Measurements from ENCODE around the gene IFT122.
"Not testable (repeated sequence)": the region's sequence is repeated elsewhere in the genome, so short reads cannot be mapped to it uniquely, and the experiment has no call there.

Gene IFT122

DNA sequence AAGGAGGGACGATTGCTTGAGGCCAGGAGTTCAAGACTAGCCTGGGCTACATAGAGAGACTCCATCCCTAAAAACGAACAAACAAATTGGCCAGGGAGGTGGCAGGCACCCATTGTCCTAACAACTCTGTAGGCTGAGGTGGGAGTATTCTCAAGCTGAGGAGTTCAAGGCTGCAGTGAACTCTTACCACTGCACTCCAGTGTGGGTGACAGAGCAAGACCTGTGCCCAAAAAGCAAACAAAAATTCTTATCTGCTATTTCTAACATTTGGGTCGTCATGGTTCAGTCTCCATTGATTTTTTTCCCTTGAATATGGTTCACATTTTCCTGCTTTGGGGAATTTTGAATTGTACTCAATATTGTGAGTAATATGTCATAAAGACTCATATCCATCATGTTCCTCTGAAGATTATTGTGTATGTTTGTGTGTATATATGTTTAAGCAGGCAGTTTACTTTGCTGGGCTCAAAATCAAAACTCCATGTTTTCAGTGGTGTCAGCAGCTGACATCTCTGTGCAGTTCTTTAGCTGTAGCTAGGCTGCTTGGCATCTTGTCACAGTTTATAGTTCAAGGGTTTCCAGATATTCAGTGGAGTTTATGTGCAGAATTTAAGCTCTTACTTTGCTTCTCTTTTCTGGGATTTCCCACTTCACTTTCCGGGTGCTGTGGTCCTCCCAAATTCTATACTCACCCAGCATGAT, 33.2 kb downstream of the IFT122 start:
- DNase-seq (ENCODE audit: low spot score), result no peak

DNA sequence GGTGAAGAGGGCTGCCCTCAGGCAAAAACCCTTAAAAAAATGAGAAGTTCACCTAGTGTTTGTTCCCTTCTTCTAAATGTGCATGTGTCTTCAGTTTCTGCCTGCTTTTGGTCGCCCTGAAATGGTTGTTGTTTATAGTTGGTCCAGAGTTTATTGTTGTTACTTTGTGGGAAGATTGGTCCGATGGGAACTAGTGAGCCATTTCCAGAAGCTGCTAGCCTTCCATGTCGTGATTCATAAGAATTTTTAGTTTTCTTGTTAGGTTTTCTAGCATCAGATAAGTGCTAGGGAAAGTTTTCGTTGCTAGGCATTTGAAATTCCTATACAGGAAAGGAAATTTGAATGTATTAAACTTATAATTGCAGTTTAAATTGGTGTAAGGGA, 33.7 kb downstream of the IFT122 start:
- no peak for DNase-seq (ENCODE audit: low spot score)

DNA sequence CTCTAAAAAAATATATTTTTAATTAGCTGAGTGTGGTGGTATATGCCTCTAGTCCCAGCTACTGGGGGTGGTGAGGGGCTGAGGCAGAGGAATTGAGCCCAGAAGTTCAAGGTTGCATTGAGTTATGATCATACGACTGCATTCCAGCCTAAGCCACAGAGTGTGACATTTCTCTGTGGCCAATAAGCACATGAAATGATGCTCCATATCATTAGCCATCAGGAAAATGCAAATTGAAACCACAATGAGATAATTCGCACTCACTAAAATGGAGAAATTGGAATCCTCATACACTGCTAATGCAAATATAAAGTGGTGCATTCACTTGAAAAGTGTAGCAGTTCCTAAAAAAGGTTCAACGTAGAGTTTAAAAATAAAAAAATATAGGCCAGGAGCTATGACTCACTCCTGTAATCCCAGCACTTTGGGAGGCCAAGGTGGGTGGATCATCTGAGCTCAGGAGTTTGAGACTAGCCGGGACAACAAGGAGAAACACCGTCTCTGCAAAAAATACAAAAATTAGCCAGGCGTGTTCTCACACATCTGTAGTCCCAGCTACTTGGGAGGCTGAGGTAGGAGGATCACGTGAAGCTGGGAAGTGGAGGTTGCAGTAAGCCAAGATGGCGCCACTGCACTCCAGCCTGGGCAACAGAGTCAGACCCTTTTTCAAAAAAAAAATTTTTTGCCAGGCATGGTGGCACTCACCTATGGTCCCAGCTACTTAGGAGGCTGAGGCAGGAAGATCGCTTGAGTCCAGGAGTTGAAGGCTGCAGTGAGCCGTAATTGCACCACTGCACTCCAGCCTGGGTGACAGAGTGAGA, 35.2 kb downstream of the IFT122 start:
- DNase-seq (ENCODE audit: low spot score), result no peak

DNA sequence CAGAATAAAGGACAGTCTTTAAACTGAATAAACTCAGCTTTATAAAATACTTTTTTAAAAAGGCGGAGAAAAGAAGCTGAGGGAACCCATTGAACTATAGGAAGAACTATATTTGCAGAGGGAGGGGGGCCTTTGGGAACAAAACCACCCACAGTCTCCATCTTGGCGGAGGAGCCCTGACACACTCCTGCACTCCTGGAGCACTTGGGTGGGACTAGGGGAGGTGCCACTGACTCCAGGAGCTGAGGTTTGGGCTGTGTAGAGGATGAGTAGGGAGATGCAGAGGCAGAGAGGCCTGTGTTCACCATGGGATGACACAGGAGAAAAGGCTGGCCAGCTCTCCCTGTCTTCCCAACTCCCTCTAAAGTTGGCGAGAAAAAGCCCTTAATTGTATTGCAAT, 35.8 kb downstream of the IFT122 start:
- DNase-seq (ENCODE audit: low spot score), result no peak

DNA sequence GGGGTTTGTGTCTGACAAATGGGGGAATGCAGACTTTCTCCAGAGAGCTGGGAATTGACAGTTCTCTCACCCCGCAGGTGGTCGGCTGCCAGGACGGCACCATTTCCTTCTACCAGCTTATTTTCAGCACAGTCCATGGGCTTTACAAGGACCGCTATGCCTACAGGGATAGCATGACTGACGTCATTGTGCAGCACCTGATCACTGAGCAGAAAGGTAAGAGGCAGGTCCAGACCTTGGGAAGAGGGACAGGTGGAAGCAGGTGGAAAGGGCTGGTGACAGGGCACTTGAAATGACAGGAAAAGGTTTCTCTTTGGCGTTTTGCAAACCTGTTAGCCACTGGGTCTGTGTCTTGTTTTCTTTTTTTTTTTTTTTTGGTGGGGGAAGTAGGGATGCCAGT, 36.6 kb downstream of the IFT122 start:
- no peak for DNase-seq (ENCODE audit: low spot score)

DNA sequence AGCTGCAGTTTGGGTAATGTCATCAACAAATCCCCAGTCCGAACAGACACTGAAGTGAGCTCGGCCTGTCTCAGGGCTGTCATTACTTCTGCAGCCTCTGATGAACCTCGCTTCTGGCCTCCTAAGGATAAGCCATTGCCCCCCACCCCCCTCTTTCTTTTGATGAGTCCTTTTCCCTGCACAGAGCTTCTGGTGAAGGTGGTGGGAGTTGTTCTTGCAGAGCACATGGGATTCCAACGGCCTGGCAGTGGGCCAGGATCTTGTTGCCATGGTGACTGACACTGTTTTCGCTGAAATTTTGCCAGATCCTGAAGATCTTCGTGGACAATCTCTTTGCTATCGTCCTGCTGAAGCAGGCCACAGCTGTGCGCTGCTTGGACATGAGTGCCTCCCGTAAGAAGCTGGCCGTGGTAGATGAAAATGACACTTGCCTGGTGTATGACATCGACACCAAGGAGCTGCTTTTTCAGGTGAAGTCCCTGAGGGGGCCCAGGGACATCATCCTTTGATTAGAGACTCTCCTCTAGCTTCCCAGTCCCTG, 41.3 kb downstream of the IFT122 start:
- not testable (repeated sequence) for DNase-seq (ENCODE audit: low spot score)

DNA sequence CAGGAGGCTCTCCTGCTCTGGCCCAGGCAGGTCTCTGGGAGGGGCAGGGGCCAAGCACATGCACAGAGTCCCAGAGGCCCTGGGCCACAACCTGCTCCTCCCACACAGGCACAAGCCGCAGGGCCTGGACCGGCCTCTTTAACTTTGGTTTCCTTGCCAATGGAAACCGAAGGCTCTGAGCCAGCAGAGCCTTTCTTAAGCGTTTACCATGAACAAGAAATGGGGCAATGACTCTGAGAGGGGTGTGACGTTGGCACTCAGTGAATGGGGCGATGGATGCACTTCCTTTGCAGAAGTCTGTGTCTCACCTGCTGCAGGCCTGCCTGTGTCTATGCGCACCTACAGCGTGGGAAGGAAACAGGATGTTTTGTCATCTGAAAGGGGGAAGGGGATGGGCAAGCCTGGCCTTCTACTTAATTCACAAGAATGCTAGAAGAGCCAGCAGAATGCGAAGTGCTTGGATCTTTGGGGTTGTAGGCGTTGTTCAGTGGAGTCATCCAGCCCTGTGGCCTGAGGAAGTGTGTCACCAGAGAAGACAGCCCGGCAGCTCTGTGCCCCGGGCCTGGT, 41.8 kb downstream of the IFT122 start:
- peak; percentile 48 for DNase-seq (ENCODE audit: low spot score)

DNA sequence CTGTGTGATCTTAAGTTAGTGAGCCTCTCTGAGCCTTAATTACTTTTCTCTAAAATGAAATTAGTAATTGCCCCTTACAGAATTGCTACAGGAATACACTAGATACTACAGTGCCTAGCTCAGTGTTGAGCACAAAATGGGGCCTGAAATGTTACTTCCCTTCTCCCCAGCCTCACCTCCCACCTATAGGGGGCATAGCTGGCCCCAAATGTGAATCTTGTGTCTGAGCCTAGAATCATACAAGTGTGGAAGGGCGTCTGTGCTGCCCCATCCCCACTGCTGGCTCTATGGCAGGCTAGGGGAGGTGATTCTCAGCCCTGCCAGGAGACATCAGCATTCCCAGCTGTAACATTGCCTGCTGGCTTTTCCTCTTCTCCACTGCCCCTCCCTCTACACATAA, 42.7 kb downstream of the IFT122 start:
- no peak for DNase-seq (ENCODE audit: low spot score)

DNA sequence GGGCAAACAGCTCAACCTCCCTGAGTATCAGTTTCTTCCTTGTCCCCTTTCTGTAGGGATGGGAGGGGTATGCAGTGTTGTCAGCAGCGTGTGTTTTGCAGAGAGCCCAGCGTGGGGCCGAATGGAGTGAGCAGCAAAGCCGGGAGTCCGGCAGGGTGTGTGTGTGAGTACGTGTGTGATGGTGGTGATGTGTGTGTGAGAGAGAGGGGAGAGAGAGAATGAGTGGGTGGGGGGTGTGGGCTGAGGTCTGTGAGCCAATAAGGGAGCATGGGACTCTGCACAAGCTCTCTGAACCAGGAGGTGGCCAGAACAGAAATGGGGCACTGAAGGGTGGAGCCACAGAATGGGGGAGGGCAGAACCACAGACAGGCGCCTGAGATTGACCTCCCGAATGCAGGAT, 43.8 kb downstream of the IFT122 start:
- DNase-seq (ENCODE audit: low spot score), result no peak

DNA sequence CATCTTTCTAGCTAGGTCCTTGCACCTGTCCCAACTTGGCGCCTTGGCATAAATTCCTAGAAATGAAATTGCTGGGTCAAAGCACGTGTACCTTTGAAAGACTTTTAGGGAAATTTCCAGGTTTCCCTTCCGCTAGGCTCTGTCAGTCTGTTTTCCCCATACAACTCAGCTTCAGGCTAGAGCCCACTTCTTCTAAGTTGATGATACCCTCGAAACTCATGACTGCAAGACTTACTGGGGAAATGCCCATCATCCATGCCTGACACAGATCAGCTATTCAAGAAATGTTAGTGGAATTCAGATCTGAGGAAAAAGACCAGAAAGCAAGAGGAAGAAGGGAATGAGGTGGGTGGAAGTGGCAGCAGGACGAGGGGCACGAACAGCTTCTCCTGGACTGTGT, 45.1 kb downstream of the IFT122 start:
- DNase-seq (ENCODE audit: low spot score), result not testable (repeated sequence)

DNA sequence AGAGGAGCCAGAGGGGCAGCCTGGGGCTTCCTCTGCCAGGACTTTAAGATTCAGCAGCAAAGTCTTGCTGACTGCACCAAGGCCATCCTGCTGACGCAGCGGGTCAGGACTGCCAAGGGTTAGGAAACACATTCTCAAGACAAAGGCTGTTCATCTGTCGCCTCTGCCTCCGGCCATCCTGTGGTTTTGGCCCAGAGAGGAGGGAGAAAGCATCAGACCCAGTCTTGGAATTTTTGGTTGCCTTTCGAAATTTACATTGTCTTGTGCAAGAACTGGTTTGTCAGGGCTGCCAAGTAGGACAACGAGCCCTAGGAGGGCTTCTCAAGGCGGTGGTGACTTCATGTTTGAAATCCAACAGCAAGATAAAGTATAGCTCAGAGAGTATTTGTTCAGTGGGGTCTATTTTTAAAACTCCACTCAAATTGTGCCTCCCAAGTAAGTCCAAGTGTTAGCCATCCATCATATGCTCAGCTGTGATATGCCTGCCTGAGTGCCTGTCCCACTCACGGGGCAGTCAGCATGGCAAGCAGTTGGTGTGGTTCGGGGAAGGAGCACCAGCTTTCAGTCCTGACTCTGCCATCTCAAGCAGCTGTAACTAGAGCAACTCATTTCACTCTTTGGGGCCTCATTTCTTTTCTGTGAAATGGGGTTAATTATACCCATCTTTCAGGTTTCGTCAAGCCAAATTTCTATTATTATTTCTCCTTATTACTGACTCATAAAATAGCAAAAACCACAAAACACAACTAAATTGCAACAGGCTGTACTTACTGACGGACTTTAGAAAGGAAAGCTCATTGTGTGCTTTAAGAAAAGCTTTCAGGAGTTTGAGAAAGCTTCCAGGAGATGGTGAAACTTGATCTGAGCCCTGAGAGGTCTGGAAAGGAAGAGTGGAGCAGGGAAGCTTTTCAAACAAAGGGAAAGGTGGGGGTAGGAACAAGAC, 46.0 kb downstream of the IFT122 start:
- peak; percentile 83 for DNase-seq (ENCODE audit: low spot score)

DNA sequence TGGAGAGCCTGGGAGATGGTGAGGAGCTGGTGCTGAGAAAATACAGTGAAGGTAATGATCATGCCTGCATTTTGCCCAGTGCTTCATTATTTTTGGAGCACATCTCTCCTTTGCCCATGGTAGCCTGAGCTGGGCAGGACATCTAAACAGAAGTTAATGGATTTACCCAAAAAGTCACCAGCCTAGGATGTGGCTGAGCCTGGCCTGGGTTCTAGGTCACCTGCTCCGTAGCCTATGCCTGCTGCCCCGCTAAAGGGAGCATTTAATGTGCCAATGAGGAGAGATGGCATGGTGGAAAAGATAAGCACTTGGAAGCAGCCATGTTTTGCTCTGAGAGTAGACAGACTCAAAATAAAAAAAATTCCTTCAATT, 46.6 kb downstream of the IFT122 start:
- DNase-seq (ENCODE audit: low spot score), result no peak

DNA sequence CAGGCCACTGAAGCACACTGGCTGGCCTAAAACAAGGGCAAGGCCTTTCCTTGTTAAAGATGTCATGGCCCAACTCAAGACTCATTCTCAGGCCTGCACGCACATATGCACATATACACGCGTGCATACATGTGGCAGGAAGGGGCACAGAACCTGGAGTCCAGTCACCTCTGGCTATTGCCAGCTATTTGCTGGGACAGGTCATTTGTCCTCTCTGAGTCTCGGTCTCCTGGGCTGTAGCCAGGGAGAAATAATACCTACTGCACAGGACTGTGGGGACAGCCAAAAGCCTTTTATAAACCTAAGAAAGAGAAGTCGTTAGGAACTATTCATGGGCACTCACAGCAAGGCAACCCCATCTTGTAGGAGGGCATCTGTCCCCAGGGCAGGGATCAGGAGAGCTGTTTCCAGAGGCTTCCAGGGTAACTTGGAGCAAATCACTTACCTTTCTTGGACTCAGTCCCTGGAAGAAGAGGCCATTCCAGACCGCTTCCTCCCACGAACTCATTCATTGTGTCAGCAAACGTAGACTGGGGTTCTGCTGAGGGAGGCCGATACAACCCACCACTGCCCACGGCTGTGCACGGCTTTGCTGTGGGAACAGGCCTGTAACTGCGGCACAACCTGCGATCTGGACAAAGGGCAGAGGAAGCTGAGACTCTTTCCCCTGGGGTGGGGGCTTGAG, 47.3 kb downstream of the IFT122 start:
- no peak for DNase-seq (ENCODE audit: low spot score)

DNA sequence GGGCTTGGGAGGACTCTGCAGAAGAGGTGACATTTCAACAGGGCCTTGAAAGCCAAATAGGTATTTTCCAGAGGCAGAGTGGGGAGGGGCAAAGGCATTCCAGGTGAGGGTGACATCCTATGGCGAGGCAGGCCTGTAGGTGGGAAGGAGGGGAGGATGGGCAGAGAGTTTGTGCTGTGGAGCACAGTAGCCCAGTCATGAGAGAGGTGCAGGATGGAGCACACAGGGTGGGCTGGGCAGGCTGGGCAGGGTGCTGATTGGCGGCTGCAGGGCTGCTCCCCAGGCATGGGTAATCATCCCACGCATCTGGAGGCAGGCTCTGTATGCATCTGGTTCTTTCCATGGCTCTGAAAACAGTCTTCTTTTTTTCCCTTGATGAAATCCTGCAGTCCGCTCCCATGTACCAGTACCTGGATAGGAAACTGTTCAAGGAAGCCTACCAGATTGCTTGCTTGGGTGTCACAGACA, 47.9 kb downstream of the IFT122 start:
- DNase-seq (ENCODE audit: low spot score), result not testable (repeated sequence)

DNA sequence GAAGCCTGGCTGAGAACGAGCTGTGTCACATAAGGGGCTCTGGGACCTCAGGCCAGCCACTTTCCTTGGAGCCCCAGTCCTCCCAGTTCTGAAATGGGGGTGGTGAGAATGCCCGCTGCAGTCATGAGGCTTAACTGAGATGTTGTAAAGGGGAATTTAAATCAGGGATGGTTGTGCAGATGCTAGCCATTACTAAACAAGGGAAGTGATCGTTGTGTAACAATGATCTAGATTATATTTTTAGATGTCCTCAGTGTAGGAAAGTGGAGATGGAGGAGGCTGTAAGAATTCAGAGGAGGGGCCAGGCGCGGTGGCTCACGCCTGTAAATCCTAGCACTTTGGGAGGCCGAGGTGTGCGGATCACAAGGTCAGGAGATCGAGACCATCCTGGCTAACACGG, 49.2 kb downstream of the IFT122 start:
- DNase-seq (ENCODE audit: low spot score), result not testable (repeated sequence)

DNA sequence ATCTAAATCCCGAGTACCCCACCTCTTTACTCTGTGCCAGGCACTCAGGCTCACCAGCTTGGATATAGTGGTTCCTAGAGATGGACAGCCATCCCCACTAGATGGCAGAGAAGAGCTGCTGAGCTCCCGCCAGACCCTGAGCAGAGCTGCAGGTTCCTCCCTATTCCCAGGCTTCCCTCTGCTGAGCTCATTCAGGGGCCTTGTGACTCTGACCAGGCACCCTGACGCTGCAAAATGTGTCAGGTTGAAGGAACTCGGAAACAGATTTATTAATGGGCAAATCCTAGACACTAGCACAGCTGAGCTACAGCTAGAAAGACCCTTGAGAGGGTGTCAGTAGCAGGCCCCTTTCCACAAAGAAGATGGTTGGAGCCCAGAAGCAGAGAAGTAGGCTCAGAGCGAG, 50.2 kb downstream of the IFT122 start:
- DNase-seq (ENCODE audit: low spot score), result peak; percentile 96

DNA sequence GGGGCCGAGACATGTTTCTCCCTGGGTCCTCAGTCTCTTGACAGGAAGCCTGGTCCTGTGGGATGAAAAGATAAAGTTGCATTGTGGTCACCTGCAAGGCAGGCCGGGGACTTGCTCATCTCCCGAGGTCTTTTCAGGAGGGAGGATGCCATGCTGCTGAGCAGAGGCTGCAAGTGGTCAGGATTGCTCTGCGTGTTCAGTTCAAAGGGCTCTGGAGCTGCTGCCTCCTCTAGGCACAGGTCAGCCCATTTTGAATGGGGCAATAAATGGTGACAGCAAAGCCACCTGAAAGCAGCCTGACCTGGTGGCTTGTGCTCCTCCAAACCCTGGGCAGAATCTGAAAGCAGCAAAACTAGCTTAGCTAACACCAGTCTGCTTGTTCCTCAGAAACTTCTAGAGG, 51.1 kb downstream of the IFT122 start:
- DNase-seq (ENCODE audit: low spot score), result not testable (repeated sequence)

DNA sequence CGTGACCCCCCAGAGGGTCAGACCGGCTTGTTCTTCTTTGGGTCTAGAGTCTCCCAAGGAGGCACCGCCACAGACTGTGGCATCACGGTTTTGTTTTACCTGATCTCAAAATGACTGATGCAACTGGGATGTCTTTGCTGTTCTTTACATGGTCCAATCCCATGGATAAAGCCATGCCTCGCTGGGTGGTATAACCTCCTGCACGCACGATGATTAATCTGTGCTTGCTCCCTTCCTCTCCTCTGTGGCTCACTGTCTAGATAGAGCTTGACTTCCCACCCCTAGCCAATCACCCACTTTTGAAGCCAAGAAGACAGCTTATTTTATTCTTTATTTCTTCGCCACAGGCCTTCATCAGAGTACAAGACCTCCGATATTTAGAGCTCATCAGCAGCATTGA, 51.8 kb downstream of the IFT122 start:
- DNase-seq (ENCODE audit: low spot score), result no peak

DNA sequence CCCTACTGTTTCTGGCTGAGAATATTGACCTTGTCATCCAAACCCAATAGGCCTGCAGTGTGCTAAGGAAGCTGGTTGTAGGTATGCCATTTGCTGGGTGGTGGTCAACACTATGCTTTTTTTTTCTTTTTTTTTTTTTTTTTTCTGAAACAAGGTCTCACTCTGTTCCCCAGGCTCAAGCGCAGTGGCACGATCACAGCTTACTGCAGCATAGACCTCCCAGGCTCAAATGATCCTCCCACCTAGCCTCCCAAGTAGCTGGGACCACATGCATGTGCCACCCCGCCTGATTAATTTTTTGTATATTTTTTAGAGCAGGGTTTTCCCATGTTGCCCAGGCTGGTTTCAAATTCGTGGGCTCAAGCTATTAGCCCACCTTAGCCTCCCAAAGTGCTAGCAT, 52.7 kb downstream of the IFT122 start:
- DNase-seq (ENCODE audit: low spot score), result no peak

DNA sequence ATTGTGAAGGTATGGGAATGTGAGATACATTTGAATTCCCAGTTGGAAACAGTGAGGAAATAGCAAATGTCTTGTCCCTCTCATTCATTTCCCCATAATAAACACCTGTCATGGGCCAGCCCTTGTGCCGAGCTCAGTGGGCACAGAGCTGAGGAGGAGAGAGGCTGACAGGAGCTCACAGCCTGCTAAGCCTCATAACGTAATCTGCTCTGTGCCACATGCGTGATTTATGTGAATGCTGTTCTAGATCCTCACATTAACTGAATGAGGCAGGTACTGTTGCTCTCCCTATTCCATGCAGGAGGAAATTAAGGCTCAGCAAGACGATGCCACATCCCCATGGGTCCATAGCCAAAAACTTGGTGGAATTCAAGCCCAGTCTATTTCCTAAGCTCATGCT, 53.2 kb downstream of the IFT122 start:
- DNase-seq (ENCODE audit: low spot score), result no peak

DNA sequence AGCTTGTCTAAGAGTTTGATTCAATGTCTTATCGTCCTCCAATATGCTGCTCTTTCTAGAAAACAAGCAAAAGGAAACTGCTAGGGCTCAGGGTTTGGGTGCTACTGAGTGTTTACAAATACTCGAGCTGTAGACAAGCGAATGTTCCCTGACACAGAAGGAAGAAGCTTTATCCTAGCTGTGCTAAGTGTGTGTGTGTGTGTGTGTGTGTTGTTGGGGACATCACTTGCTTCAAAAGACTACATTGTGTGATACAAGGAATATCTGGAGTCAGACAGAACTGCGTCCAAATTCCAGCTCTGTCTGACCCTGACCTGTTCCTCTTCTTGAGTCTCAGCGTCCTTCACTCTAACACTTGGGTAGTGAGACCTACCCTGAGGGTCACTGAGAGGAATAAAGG, 54.5 kb downstream of the IFT122 start:
- DNase-seq (ENCODE audit: low spot score), result not testable (repeated sequence)

Measured in pons (tissue), 1 donor.